ENCODE measurements around the gene ANKS3.

ANKS3 gene, protein sequence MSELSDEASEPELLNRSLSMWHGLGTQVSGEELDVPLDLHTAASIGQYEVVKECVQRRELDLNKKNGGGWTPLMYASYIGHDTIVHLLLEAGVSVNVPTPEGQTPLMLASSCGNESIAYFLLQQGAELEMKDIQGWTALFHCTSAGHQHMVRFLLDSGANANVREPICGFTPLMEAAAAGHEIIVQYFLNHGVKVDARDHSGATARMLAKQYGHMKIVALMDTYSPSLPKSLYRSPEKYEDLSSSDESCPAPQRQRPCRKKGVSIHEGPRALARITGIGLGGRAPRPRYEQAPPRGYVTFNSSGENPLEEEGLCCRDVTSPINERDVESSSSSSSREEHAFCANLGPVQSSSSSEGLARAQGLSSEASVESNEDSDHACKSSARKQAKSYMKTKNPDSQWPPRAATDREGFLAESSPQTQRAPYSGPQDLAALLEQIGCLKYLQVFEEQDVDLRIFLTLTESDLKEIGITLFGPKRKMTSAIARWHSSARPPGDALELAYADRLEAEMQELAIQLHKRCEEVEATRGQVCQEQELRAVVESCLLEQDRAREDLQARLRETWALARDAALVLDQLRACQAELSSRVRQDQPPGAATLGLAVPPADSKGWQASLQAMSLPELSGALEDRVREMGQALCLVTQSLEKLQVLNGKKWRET

DNA sequence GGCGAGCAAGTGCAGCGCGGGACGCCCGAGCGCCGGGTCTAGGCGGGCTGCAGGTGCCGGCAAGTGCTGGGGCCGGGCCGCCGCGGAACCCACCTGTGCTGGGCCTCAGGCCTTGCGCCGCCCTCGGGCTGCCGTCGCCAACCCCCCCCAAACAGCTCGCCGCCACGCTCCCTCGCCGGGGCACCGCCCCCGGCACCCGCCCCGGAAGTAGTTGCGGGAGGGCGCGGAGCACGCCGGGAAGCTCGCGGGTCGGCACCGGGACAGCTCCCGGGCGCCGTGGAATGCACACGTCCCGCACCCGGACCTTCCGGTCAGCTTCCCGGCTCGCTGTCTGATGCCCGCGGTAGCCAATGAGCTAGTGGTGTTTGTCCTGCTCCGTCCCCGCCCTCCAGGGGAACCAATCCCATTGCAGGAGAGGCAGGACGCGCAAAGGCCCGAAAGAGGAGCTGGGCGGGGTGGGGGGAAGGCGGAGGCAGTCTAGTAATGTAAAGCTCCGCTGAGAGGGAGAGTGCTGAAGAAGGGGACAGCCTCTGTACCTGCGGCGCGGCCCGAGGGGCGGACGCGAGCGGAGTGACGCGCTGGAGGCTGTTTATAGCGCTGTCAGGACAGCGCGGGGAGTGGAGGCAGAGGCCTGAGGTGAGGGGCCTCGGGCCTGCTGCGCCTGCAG, at the start of gene ANKS3, which contains the start of gene DNAAF8:
Gene ANKS3 (minus strand): TSS at position 209 of the 667 bp plus-strand sequence. CDS start 4,122 bp downstream, outside the sequence.
Gene DNAAF8 (plus strand): TSS at position 475 of the 667 bp plus-strand sequence. CDS start 1,978 bp downstream, outside the sequence.
- DNase-seq, result peak; percentile 93 to 95

DNA sequence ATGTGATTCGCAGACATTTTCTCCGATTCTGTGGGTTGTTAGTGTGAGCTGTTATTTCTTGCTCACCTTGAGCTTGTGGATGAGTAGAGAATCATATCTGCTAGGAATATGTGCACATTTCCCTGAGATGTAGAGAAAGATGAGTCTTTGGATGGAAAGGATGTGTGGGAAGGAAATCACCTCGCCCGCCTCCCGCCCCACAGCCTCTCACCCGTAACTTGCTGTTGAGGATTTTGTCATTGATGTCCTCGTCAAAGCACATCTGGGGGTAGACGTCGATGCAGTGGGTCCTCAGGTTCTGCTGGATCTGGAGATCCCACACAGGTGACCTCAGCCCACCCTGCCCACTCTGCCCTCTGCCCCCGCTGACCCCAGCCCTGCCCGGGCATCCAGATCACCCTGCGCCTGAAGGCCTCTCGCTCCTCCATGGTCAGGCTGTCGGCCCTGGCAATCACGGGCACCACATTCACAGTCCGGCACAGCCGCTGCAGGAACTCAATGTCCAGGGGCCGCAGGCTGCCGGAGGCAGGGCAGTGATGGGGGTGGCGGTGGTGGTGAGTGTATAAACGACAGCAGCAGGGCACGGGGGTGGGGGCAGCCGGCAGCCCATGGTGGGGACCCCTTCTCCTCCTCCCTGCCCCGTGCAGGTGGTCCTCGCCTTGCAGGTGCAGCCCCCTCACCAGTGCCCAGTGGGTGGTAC, 49.3 kb upstream of the ANKS3 start:
- no peak for DNase-seq

DNA sequence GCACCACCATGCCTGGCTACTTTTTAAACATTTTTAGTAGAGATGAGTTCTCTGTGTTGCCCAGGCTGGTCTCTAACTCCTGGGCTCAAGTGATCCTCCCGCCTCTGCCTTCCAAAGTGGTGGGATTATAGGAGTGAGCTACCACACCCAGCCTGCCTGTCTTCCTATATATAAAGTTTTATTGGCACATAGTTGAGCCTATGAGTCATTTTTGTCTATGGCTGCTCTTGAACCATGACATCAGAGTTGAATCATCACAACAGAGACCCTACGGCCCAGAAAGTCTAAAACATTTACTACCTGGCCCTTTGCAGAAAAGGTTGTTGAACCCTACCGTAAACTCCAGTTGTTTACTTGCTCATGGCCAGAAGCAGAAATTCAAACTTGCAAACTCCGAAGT, 46.2 kb upstream of the ANKS3 start:
- DNase-seq, result no peak

DNA sequence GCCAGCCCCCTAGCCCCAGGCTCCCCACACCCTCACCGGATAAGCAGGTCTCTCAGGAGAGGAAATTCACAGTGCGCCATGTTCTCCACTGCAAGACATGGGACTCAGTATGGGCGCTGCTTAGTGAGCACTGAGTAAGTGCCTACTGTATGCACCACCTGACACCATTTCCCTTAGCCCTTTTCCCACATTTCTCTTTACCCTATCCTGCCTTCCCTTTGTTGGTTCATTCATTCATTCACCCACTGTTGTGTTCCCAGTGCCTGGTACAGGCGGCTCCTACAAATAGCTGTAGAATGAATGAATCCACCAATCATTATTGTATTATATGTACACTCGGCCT, 44.0 kb upstream of the ANKS3 start:
- DNase-seq, result no peak

DNA sequence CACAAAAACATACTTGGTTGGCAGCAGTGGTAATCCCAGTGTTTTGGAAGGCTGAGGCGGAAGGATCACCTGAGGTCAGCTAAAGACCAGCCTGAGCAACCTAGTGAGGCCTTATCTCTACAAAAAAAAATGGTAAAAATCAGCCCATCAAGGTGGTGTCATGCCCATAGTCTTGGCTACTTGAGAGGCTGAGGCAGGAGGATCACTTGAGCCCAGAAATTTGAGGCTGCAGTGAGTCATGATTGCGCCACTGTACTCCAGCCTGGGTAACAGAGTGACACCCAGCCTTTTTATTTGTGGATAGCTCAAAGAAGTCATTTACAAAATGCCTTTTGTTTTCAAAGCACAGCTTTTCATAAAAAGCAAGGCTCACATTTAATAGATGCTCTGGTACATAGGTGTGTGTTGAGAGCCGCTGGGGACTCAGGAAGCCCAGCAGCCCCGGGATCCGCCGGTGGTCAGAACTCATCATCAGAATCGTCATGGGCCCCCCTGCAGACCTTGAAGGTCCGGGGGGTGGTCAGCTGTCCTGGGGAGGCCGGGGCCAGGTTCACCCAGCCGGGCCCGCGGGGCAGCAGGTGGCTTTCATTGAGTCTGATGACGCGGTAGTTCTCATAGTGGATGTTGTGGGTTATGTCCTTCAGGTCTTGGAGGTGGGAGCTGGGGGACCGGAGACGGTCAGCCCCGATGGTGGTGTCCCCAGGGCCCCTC, 43.4 kb upstream of the ANKS3 start:
- no peak for DNase-seq

DNA sequence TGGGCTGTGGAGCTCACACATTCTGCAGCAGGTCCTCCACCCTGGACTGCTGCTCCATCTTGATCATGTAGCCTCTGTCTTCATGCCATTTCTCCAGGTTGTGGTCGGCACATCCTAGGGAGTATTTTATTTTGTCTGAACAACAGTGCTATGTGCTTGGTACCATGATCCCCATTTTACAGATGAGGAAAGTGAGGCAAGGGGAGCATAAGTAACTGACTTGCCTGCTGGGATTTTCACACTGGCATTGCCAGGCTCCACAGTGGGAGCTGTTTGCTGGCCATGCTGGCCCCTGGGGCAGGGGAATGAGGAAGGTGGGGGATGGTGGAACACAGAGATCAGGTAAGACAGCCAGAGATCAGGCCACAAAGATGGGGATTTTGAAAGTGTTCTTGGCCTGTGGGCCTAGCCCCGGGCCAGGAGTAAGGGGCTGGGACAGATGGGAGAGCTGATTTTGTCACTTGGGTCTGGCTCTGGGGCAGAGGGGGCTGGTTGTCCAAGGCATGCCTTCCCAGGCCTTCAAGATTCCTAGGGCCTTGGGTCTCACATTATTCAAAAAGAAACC, 42.2 kb upstream of the ANKS3 start:
- DNase-seq, result no peak

DNA sequence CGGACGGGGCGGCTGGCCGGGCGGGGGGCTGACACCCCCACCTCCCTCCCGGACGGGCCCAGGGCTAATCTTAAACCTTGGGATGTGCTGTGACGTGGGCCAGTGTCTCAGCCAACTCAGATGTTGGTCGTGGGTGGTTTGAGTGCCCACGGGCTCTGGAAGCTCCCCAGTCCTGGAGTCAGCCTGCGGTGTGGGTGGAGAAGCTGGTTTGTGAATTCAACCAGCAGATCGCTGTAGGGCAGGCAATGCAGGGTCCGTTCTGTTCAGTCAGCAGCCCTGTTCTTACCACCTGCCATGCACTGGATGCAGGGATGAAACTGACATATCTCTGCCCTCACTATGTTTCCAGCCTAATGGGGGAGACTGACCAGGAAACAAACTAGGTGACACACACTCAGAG, 40.9 kb upstream of the ANKS3 start:
- no peak for DNase-seq

DNA sequence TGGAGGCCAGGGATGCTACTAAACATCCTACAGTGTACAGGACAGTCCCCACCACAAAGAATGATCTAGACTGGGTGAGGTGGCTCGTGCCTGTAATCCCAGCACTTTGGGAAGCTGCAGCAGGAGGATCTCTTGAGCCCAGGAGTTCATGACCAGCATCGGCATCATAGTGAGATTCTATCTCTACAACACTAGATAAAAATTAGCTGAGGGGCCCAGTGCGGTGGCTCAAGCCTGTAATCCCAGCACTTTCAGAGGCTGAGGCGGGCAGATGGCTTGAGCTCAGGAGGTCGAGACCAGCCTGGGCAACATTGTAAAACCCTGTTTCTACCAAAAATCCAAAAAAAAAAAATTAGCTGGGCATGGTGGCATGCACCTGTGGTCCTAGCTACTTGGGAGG, 38.3 kb upstream of the ANKS3 start:
- DNase-seq, result no peak

DNA sequence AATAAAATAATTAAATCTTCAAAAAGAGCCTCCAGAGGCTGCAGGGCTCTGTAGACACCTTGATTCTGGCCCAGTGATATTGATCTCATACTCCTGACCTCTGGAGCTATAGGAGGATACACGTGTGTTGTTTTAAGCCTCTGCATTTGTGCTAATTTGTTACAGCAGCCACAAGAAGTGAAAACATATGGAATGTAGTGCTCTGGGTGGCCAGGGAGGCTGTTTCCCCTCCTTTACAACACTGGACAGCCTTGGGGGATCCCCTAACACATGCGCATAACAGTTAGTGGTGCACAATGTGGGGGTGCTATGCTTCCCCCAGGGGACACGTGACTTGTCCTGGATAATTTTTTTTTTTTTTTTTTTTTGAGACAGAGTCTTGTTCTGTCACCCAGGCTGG, 37.6 kb upstream of the ANKS3 start:
- no peak for DNase-seq

DNA sequence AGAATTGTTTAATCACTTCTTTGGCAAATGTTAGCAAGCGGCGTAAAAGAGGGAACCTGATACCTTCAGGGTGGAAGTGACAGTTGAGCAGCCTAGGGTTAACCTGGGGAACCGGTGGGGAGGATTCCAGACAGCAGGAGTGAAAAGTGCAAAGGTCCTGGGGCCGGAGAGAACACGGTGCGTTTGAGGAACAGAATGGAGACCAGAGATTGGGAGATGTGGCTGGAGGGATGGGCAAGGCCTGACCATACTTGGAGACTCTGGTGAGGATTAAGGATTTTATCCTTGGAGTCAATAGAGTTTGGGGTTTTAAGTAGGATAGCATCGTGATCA, 35.2 kb upstream of the ANKS3 start:
- DNase-seq, result no peak

DNA sequence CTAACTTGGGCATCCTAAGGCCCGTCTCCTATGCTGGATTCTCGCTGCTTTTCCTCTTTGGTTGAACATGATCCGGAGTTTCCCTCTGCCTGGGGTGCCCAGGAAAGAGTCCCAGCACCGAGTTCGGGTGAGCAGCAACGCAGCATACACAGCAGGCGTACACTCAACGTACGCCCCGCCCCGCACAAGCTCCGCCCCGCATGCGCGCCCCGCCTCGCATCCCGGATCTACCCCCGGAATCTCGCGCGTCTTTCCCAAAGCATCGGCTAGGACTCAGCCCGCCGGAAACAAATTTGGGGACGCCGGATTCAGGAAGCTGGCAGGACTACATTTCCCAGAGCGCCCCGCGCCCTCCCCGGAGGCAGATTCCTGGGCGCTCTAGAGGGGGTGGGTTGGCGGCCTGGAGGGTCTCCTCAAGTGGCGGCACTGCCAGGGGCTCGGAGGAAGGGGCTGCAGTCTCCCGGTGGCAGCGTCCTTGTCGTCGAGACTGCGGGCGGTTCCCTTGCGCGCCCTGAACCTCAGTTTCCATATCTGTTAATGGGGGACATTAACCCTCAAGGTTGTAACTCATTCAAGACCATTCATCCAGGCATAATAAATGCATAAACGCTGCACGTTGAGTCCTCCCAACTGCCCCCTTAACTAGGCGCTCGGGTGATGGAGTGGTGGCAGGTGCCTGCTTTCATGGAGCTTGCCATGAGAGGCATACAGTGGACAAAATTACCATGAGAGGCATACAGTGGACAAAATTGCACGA, 34.7 kb upstream of the ANKS3 start:
- DNase-seq, result peak; percentile 96 to 98

DNA sequence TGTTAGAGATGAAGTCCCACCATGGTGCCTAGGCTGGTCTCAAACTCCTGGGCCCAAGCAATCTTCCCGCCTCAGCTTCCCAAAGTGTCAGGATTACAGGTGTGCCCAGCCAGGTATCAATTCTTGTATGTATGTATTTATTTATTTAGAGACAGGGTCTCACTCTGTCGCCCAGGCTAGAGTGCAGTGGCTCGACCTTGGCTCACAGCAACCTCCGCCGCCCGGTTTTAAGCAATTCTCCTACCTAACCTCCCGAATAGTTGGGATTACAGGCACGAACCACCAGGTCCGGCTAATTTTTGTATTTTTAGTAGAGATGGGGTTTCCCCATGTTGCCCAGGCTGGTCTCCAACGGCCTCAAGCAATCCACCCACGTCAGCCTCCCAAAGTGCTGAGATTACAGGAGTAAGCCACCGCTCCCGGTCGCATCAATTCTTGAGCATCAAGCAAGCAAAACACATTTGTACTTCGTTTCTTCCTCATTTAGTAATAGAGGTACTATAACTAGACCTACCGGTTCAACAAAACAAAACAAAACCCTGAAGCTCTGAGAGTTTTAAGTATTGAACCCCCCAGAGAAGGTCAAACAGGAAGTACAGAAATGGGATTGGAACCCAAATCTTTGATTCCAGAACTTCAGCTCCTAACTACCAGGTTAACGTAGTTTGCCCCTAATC, 33.9 kb upstream of the ANKS3 start:
- no peak for DNase-seq

DNA sequence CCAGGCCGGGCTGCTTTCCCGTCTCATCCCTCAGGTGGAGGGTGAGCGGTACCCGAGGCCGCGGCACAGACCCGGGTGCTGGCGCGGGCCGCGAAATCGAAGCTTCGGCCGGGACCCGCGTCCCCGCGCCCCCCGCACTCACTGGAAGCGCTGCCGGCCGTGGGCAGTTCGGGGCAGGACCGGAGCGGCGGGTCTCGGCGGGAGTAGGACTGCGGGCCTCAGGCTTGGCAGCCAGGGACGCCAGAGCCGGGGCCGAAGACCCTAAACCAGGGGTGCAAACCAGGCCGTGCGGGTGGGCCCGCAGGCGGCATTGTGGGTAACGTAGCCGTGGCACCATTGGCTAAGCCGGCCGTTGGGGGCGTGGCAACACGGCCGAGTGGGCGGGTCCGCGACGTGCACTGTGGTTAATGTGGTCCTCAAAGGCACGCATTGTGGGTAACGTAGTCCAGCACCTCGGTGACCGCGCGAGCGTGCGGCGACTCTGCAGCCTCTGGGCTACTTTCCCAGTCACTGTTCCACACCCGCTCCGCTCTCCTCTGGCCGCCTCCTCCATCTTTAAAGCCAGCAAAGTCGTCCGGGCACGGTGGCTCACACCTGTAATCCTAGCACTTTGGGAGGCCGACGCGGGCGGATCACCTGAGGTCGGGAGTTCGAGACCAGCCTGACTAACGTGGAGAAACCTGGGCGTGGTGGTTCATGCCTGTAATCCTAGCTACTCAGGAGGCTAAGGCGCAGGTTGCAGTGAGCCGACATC, 33.0 kb upstream of the ANKS3 start, which contains the start of gene ZNF500:
Gene ZNF500 (minus strand): TSS at position 288 of the 754 bp plus-strand sequence. CDS start 1,184 bp downstream, outside the sequence.
- peak; percentile 94 to 98 for DNase-seq

DNA sequence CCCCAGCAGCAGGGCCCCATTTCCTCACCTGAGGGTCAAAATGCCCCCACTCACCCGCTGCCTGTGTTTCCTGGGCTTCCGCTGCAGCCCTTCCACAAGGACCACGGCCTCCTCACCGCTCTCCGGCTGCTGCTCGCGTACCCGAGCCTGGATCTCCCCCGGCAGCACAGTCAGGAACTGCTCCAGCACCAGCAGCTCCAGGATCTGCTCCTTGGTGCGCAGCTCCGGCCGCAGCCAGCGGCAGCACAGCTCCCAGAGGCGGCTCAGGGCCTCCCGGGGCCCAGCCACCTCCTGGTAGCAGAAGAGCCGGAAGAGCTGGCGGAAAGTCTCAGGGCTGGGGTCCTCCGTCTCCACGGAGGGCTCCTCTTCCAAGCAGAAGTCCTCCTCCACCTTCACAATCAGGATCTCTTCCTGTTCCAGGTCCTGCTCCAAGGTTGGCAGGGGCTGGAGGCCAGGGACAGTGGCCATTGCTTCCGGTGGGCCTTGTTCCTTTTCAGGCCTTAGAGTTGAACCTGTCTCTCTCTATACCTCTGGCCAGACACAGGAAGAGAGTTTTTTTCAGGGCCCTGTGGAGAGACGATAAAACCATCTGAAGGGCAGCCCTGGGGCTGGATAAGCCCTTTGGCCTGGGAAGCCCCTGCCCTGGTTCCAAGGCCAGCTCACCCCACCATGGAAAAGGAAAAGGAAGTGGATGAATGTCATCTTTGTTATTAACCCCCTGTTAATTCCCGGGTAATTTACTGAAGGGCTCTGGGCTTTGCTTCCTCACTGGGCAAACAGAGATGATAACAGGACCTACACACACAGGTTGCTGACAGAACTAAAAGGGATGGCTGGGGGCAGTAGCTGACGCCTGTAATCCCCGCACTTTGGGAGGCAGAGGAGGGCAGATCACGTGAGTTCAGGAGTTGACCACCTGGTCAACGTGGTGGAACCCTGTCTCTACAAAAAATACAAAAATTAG, 31.7 kb upstream of the ANKS3 start:
- DNase-seq, result no peak

DNA sequence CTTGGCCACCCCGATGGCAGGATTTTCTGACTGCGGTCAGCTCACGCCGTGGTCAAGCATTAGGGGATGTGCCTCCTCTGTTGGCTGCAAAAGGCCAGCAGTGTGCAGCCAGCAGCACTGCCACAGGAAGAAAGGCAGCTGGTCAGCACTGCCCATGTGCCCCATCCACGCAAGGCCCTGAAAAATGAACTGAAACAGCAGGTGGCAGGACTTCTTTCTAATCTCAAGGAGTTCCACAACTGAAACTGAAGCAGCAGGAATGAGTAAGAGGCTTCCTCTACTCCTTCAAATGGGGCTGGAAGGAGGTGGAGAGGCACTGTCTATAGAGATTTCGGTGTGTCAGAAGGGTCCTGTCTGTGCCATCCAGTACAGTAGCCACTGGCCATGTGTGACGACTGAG, 29.7 kb upstream of the ANKS3 start:
- no peak for DNase-seq

DNA sequence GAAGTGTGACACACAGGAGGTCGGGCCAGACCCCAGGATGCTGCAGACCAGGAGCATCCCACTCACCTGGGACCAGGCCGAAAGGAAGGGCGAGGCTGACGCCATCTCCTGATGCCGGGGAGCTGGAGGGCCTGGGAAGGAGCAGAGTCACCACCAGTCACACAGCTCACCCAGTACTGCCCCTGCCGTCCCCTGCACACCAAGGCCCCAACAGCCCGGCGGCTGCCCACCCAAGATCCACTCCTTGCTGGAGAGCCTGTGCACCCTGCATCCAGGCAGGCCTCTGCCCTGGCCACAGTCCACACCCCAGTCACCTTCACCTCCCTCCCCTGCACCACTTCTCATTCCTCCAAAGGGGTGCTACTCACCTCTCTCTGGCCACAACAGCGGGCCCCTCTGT, 28.1 kb upstream of the ANKS3 start:
- no peak for DNase-seq

DNA sequence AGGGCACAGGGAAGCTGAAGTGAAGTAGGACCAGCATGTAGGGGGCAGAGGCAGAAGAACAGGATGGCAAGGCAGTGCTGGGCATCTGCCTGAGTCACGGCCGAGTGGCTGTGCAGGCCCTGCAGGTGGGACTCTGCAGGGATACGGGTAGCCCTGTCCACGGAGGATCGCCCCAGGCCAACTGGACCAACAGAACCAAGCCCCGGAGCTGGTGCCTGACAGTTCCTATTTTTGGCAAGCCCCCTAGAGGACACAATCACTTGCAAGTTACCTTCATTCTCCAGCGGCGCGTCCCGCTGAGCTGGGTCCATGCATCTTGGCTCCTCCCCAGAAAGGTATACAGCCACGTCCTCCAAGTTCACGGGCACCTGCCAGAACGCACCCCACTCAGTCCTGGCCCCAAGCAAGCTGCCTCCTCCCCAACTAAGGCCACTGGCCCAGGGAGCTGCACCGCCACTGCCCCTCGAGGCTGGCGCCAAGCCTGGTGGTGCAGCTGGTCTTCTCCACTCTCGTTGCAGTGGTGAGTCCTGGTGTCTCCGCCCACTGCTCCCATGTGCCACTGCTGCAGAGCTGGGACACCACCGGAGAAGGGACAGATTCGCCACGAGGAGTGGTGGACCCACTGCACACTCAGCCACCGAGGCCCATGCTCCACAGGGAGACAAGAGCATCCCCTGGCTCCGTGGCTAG, 26.3 kb upstream of the ANKS3 start:
- no peak for DNase-seq

DNA sequence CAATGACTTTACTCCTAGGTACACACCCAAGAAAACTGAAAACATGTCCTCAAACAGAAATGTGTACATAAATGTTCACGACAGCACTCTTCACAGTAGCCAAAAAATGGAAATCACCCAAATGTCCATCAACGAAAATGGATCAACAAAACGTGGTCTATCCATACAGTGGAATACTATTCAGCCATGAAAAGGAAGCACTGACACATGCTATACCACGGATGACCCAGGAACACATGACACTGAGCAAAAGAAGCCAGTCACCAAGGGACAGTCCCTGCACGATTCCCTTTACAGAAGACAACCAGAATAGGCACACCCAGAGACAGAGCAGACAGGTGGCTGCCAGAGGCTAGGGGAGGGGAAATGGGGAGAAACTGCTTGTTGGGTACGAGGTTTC, 21.6 kb upstream of the ANKS3 start:
- no peak for DNase-seq
